ENCODE results near the gene SRL. TPM values are rescaled to one million over a fixed set of nuclear protein-coding genes. Genes with fewer than 3 reads are reported as not detected.

SRL gene
- total RNA-seq, 4 donors from 2014 or later = 1.2 to 3.4 (median 2.4) TPM

- no peak overlapping the region for H3K4me3 ChIP-seq
- no peaks in the 10 kb centered on the region for H3K27me3 ChIP-seq
- H3K9me3 ChIP-seq = no peaks in the 10 kb centered on the region
- ATAC-seq = no peak
- peaks cover 0 to 13% (median 4%) of the 10 kb centered on the region in 3 donors for H3K4me1 ChIP-seq
- H3K27ac ChIP-seq = no peak overlapping the region
- TF ChIP-seq POLR2AphosphoS5 (IDR thresholded peaks at IDR 0.05) (no peak), CTCF (IDR thresholded peaks at IDR 0.05) (no peak), EP300 (IDR thresholded peaks at IDR 0.05) (no peak), POLR2A (IDR thresholded peaks at IDR 0.05) (no peak)
- WGBS, 2 donors (ENCODE audit: low coverage in 1 of 2) = 79 to 94% methylated on average over 8 of the region's 8 CpGs
- no peaks in the 10 kb centered on the region for H3K36me3 ChIP-seq
Measured at GRCh38 chr16:4179763-4180260, 62.1 kb downstream of the SRL start.

- Histone ChIP-seq H3K36me3 (no peaks in the 10 kb centered on the region), H3K9me3 (no peaks in the 10 kb centered on the region), H3K4me3 (no peak overlapping the region), H3K27me3 (no peaks in the 10 kb centered on the region), H3K4me1 (peaks cover 0 to 7% (median 0%) of the 10 kb centered on the region in 3 donors), H3K27ac (no peak overlapping the region)
- WGBS, 2 donors (ENCODE audit: low coverage in 1 of 2) = 76 to 81% methylated on average over 3 to 5 of the region's 5 CpGs
- no peak for ATAC-seq
- TF ChIP-seq CTCF (IDR thresholded peaks at IDR 0.05) (no peak), POLR2A (IDR thresholded peaks at IDR 0.05) (no peak), EP300 (IDR thresholded peaks at IDR 0.05) (no peak), POLR2AphosphoS5 (IDR thresholded peaks at IDR 0.05) (no peak)
Measured at GRCh38 chr16:4179020-4179419, 62.9 kb downstream of the SRL start.

GRCh38 chr16:4178468-4179010 is 63.3 kb downstream of the SRL start:
- Histone ChIP-seq H3K9me3 (no peaks in the 10 kb centered on the region), H3K4me3 (no peak overlapping the region), H3K4me1 (peaks cover 0 to 6% (median 0%) of the 10 kb centered on the region in 3 donors), H3K27ac (no peak overlapping the region), H3K36me3 (no peaks in the 10 kb centered on the region), H3K27me3 (no peaks in the 10 kb centered on the region)
- WGBS, 2 donors (ENCODE audit: low coverage in 1 of 2) = 90 to 97% methylated on average over 4 to 9 of the region's 9 CpGs
- TF ChIP-seq CTCF (IDR thresholded peaks at IDR 0.05) (no peak), POLR2A (IDR thresholded peaks at IDR 0.05) (no peak), EP300 (IDR thresholded peaks at IDR 0.05) (no peak), POLR2AphosphoS5 (IDR thresholded peaks at IDR 0.05) (no peak)
- no peak for ATAC-seq

- no peak for ATAC-seq
- H3K4me3 ChIP-seq = no peak overlapping the region
- H3K27ac ChIP-seq = no peak overlapping the region
- 91% methylated on average over 4 of the region's 5 CpGs; no CpG with 5 or more reads in 1 of the 2 donors for WGBS, 2 donors (ENCODE audit: low coverage in 1 of 2)
- no peaks in the 10 kb centered on the region for H3K9me3 ChIP-seq
- no peaks in the 10 kb centered on the region for H3K27me3 ChIP-seq
- H3K4me1 ChIP-seq = no peaks in the 10 kb centered on the region
- TF ChIP-seq EP300 (IDR thresholded peaks at IDR 0.05) (no peak), POLR2A (IDR thresholded peaks at IDR 0.05) (no peak), POLR2AphosphoS5 (IDR thresholded peaks at IDR 0.05) (no peak), CTCF (IDR thresholded peaks at IDR 0.05) (no peak)
- no peaks in the 10 kb centered on the region for H3K36me3 ChIP-seq
Measured at GRCh38 chr16:4176906-4177417, 64.9 kb downstream of the SRL start.

GRCh38 chr16:4175849-4176248 is 66.0 kb downstream of the SRL start:
- H3K4me1 ChIP-seq = no peaks in the 10 kb centered on the region
- no peaks in the 10 kb centered on the region for H3K36me3 ChIP-seq
- H3K27me3 ChIP-seq = no peaks in the 10 kb centered on the region
- ATAC-seq = no peak
- H3K27ac ChIP-seq = no peak overlapping the region
- TF ChIP-seq POLR2A (IDR thresholded peaks at IDR 0.05) = no peak
- TF ChIP-seq EP300 (IDR thresholded peaks at IDR 0.05) = no peak
- no peak for TF ChIP-seq POLR2AphosphoS5 (IDR thresholded peaks at IDR 0.05)
- no peak for TF ChIP-seq CTCF (IDR thresholded peaks at IDR 0.05)
- 90% methylated on average over 2 of the region's 2 CpGs; no CpG with 5 or more reads in 1 of the 2 donors for WGBS, 2 donors (ENCODE audit: low coverage in 1 of 2)
- no peak overlapping the region for H3K4me3 ChIP-seq
- H3K9me3 ChIP-seq = no peaks in the 10 kb centered on the region
